ENCODE results near the gene ASPHD2.

The ASPHD2 gene

GRCh38 chr22:26463101-26463661, 34.1 kb downstream of the ASPHD2 start:
- no peak overlapping the region for H3K27ac ChIP-seq (ENCODE audit: low read length)
- peaks cover 52 to 82% of the 10 kb centered on the region in 2 donors for H3K36me3 ChIP-seq (ENCODE audit: control insufficient read depth in 1 of 2, insufficient read depth in 2 of 2, low read length in 2 of 2)
- H3K9me3 ChIP-seq (ENCODE audit: control insufficient read depth in 1 of 2, low read length in 2 of 2), result no peaks in the 10 kb centered on the region
- H3K27me3 ChIP-seq (ENCODE audit: low read depth, low read length), result no peaks in the 10 kb centered on the region
- no peak overlapping the region for H3K4me3 ChIP-seq (ENCODE audit: low read depth in 1 of 2, low read length in 2 of 2)
- no peaks in the 10 kb centered on the region for H3K4me1 ChIP-seq (ENCODE audit: control insufficient read depth in 1 of 2, insufficient read depth in 2 of 2, low read length in 2 of 2)

- Histone ChIP-seq H3K27ac (ENCODE audit: low read length) (no peak overlapping the region), H3K4me1 (ENCODE audit: control insufficient read depth in 1 of 2, insufficient read depth in 2 of 2, low read length in 2 of 2) (no peaks in the 10 kb centered on the region), H3K27me3 (ENCODE audit: low read depth, low read length) (no peaks in the 10 kb centered on the region), H3K9me3 (ENCODE audit: control insufficient read depth in 1 of 2, low read length in 2 of 2) (no peaks in the 10 kb centered on the region), H3K36me3 (ENCODE audit: control insufficient read depth in 1 of 2, insufficient read depth in 2 of 2, low read length in 2 of 2) (peaks cover 54 to 82% of the 10 kb centered on the region in 2 donors), H3K4me3 (ENCODE audit: low read depth in 1 of 2, low read length in 2 of 2) (no peak overlapping the region)
Measured at GRCh38 chr22:26463688-26464087, 34.6 kb downstream of the ASPHD2 start.

GRCh38 chr22:26464312-26464711, 35.3 kb downstream of the ASPHD2 start:
- Histone ChIP-seq H3K9me3 (ENCODE audit: control insufficient read depth in 1 of 2, low read length in 2 of 2) (no peaks in the 10 kb centered on the region), H3K4me1 (ENCODE audit: control insufficient read depth in 1 of 2, insufficient read depth in 2 of 2, low read length in 2 of 2) (no peaks in the 10 kb centered on the region), H3K36me3 (ENCODE audit: control insufficient read depth in 1 of 2, insufficient read depth in 2 of 2, low read length in 2 of 2) (peaks cover 57 to 83% of the 10 kb centered on the region in 2 donors), H3K27ac (ENCODE audit: low read length) (no peak overlapping the region), H3K4me3 (ENCODE audit: low read depth in 1 of 2, low read length in 2 of 2) (no peak overlapping the region), H3K27me3 (ENCODE audit: low read depth, low read length) (no peaks in the 10 kb centered on the region)

- no peaks in the 10 kb centered on the region for H3K27me3 ChIP-seq (ENCODE audit: low read depth, low read length)
- no peak overlapping the region for H3K27ac ChIP-seq (ENCODE audit: low read length)
- H3K4me3 ChIP-seq (ENCODE audit: low read depth in 1 of 2, low read length in 2 of 2), result no peak overlapping the region
- H3K36me3 ChIP-seq (ENCODE audit: control insufficient read depth in 1 of 2, insufficient read depth in 2 of 2, low read length in 2 of 2), result peaks cover 62 to 87% of the 10 kb centered on the region in 2 donors
- H3K4me1 ChIP-seq (ENCODE audit: control insufficient read depth in 1 of 2, insufficient read depth in 2 of 2, low read length in 2 of 2), result no peaks in the 10 kb centered on the region
- no peaks in the 10 kb centered on the region for H3K9me3 ChIP-seq (ENCODE audit: control insufficient read depth in 1 of 2, low read length in 2 of 2)
Measured at GRCh38 chr22:26466196-26466595, 37.1 kb downstream of the ASPHD2 start.

GRCh38 chr22:26470807-26471206, 41.7 kb downstream of the ASPHD2 start:
- H3K36me3 ChIP-seq (ENCODE audit: control insufficient read depth in 1 of 2, insufficient read depth in 2 of 2, low read length in 2 of 2), result peaks cover 56 to 86% of the 10 kb centered on the region in 2 donors
- H3K4me1 ChIP-seq (ENCODE audit: control insufficient read depth in 1 of 2, insufficient read depth in 2 of 2, low read length in 2 of 2), result no peaks in the 10 kb centered on the region
- H3K4me3 ChIP-seq (ENCODE audit: low read depth in 1 of 2, low read length in 2 of 2), result no peak overlapping the region
- H3K27me3 ChIP-seq (ENCODE audit: low read depth, low read length), result no peaks in the 10 kb centered on the region
- H3K27ac ChIP-seq (ENCODE audit: low read length), result no peak overlapping the region
- H3K9me3 ChIP-seq (ENCODE audit: control insufficient read depth in 1 of 2, low read length in 2 of 2), result no peaks in the 10 kb centered on the region

GRCh38 chr22:26471522-26471921, 42.5 kb downstream of the ASPHD2 start:
- Histone ChIP-seq H3K27me3 (ENCODE audit: low read depth, low read length) (no peaks in the 10 kb centered on the region), H3K36me3 (ENCODE audit: control insufficient read depth in 1 of 2, insufficient read depth in 2 of 2, low read length in 2 of 2) (peaks cover 55 to 84% of the 10 kb centered on the region in 2 donors), H3K9me3 (ENCODE audit: control insufficient read depth in 1 of 2, low read length in 2 of 2) (no peaks in the 10 kb centered on the region), H3K4me3 (ENCODE audit: low read depth in 1 of 2, low read length in 2 of 2) (no peak overlapping the region), H3K4me1 (ENCODE audit: control insufficient read depth in 1 of 2, insufficient read depth in 2 of 2, low read length in 2 of 2) (no peaks in the 10 kb centered on the region), H3K27ac (ENCODE audit: low read length) (no peak overlapping the region)

GRCh38 chr22:26474682-26475081, 45.6 kb downstream of the ASPHD2 start:
- H3K27me3 ChIP-seq (ENCODE audit: low read depth, low read length), result no peaks in the 10 kb centered on the region
- H3K27ac ChIP-seq (ENCODE audit: low read length), result no peak overlapping the region
- peaks cover 45 to 64% of the 10 kb centered on the region in 2 donors for H3K36me3 ChIP-seq (ENCODE audit: control insufficient read depth in 1 of 2, insufficient read depth in 2 of 2, low read length in 2 of 2)
- H3K9me3 ChIP-seq (ENCODE audit: control insufficient read depth in 1 of 2, low read length in 2 of 2), result no peaks in the 10 kb centered on the region
- H3K4me3 ChIP-seq (ENCODE audit: low read depth in 1 of 2, low read length in 2 of 2), result no peak overlapping the region
- H3K4me1 ChIP-seq (ENCODE audit: control insufficient read depth in 1 of 2, insufficient read depth in 2 of 2, low read length in 2 of 2), result peaks cover 6 to 8% of the 10 kb centered on the region in 2 donors

- peaks cover 30 to 42% of the 10 kb centered on the region in 2 donors for H3K36me3 ChIP-seq (ENCODE audit: control insufficient read depth in 1 of 2, insufficient read depth in 2 of 2, low read length in 2 of 2)
- no peak overlapping the region for H3K27ac ChIP-seq (ENCODE audit: low read length)
Measured at GRCh38 chr22:26476705-26477340, 47.8 kb downstream of the ASPHD2 start.

GRCh38 chr22:26477341-26477731, 48.3 kb downstream of the ASPHD2 start:
- Histone ChIP-seq H3K4me3 (ENCODE audit: low read depth in 1 of 2, low read length in 2 of 2) (no peak overlapping the region), H3K4me1 (ENCODE audit: control insufficient read depth in 1 of 2, insufficient read depth in 2 of 2, low read length in 2 of 2) (peaks cover 6 to 35% of the 10 kb centered on the region in 2 donors), H3K27me3 (ENCODE audit: low read depth, low read length) (no peaks in the 10 kb centered on the region), H3K27ac (ENCODE audit: low read length) (no peak overlapping the region), H3K36me3 (ENCODE audit: control insufficient read depth in 1 of 2, insufficient read depth in 2 of 2, low read length in 2 of 2) (peaks cover 25 to 37% of the 10 kb centered on the region in 2 donors), H3K9me3 (ENCODE audit: control insufficient read depth in 1 of 2, low read length in 2 of 2) (no peaks in the 10 kb centered on the region)

More at GRCh38 chr22:26476705-26477340, 47.8 kb downstream of the ASPHD2 start:
- H3K9me3 ChIP-seq (ENCODE audit: control insufficient read depth in 1 of 2, low read length in 2 of 2), result no peaks in the 10 kb centered on the region
- H3K4me3 ChIP-seq (ENCODE audit: low read depth in 1 of 2, low read length in 2 of 2), result no peak overlapping the region
- peaks cover 6 to 29% of the 10 kb centered on the region in 2 donors for H3K4me1 ChIP-seq (ENCODE audit: control insufficient read depth in 1 of 2, insufficient read depth in 2 of 2, low read length in 2 of 2)
- no peaks in the 10 kb centered on the region for H3K27me3 ChIP-seq (ENCODE audit: low read depth, low read length)

- Histone ChIP-seq H3K36me3 (ENCODE audit: control insufficient read depth in 1 of 2, insufficient read depth in 2 of 2, low read length in 2 of 2) (peaks cover 14 to 18% of the 10 kb centered on the region in 2 donors), H3K9me3 (ENCODE audit: control insufficient read depth in 1 of 2, low read length in 2 of 2) (no peaks in the 10 kb centered on the region), H3K27ac (ENCODE audit: low read length) (peak overlapping the region; percentile 1), H3K4me3 (ENCODE audit: low read depth in 1 of 2, low read length in 2 of 2) (peak overlapping the region; percentile 16 to 25), H3K4me1 (ENCODE audit: control insufficient read depth in 1 of 2, insufficient read depth in 2 of 2, low read length in 2 of 2) (peaks cover 9 to 45% of the 10 kb centered on the region in 2 donors), H3K27me3 (ENCODE audit: low read depth, low read length) (no peaks in the 10 kb centered on the region)
Measured at GRCh38 chr22:26479043-26479791, 50.2 kb downstream of the ASPHD2 start.

- peak overlapping the region; percentile 16 to 25 for H3K4me3 ChIP-seq (ENCODE audit: low read depth in 1 of 2, low read length in 2 of 2)
- no peaks in the 10 kb centered on the region for H3K9me3 ChIP-seq (ENCODE audit: control insufficient read depth in 1 of 2, low read length in 2 of 2)
- peaks cover 13 to 14% of the 10 kb centered on the region in 2 donors for H3K36me3 ChIP-seq (ENCODE audit: control insufficient read depth in 1 of 2, insufficient read depth in 2 of 2, low read length in 2 of 2)
Measured at GRCh38 chr22:26479792-26480610, 50.9 kb downstream of the ASPHD2 start.

More at GRCh38 chr22:26479792-26480610, 50.9 kb downstream of the ASPHD2 start:
- peak overlapping the region; percentile 1 for H3K27ac ChIP-seq (ENCODE audit: low read length)
- H3K4me1 ChIP-seq (ENCODE audit: control insufficient read depth in 1 of 2, insufficient read depth in 2 of 2, low read length in 2 of 2), result peaks cover 15 to 53% of the 10 kb centered on the region in 2 donors
- no peaks in the 10 kb centered on the region for H3K27me3 ChIP-seq (ENCODE audit: low read depth, low read length)
